NCI-H146 (cell line): ENCODE measurements around the gene ATP5F1A.
"Not testable (repeated sequence)": the region's sequence is repeated elsewhere in the genome, so short reads cannot be mapped to it uniquely, and the experiment has no call there.

Experiments
- DNase-seq: peaks from one replicate; lab custom pipeline; 2025; lab: John Stamatoyannopoulos, UW

The ATP5F1A gene

DNA sequence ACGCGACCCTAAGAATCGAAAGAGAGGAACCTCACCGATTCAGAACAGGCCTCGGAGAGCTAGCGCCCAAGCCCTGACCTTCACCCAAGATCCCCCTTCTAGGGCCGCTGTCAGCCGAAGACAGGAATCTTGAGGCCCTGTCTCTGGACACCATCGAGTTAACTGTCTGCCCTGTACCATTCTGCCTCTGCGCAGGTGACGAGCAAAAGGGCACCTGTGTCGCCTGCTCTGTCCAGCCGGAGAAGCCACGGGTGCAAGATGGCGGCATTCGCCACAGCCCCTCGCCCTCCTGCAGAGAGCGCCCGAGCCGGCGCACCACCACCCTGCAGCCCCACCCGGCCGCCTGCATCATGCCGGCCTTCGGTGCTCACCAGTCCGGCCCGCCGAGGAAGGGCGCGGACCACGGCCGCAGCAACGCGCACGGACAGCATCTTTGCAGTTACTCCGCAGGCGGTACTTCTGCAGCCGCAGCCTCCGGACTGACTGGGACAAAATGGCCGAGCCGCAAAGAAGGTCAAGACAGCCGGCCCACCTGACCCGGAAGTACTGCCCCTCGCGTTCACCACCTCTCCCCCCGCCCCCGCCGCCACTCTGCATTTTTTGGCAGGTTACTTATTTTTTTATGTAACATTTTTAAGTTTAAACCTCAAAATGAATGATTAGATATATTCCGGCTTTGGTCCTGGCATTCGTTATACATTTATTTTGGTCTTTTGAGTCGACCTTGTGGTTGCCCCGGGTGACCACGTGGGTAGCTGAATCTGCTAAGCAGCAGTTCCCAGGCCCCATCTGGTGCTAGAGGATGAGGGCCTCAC, at the start of gene ATP5F1A:
TSS of gene ATP5F1A (minus strand) at position 496 of the 815 bp plus-strand sequence. CDS start at position 431, 65 bp downstream.
- peak; percentile 95 for DNase-seq

DNA sequence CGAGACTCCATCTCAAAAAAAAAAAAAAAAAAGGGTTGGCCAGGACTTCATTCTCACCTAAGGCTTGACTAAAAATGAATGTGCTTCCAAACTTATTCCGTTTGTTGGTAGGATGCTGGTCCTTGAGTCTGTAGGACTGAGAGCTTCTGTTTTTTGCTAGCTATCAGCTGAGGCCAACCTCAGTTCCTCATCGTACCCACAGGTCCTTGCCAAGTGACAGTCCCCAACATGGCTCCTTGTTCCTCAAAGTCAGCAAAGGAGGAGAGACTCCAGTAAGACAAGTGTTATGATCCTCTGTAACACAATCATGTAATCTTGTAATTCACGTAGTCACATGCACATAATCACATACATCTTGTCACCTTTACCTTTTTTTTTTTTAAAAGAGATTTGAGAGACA, 43.1 kb upstream of the ATP5F1A start:
- DNase-seq = no peak

DNA sequence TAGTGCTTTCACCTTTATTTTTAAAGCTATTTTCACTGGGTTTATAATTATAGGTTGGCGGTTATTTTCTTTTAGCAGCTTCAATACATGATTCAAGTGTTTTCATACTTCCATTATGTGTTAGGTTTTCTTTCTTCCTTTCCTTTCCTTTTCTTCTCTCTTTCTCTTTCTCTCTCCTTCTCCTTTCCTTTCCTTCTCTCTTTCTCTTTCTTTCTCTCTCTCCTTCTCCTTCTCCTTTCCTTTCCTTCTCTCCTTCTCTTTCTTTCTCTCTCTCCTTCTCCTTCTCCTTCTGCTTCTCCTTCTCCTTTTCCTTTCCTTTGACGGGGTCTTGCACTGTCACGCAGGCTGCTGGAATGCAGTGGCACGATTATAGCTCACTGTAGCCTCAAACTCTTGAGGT, 42.1 kb upstream of the ATP5F1A start:
- no peak for DNase-seq

DNA sequence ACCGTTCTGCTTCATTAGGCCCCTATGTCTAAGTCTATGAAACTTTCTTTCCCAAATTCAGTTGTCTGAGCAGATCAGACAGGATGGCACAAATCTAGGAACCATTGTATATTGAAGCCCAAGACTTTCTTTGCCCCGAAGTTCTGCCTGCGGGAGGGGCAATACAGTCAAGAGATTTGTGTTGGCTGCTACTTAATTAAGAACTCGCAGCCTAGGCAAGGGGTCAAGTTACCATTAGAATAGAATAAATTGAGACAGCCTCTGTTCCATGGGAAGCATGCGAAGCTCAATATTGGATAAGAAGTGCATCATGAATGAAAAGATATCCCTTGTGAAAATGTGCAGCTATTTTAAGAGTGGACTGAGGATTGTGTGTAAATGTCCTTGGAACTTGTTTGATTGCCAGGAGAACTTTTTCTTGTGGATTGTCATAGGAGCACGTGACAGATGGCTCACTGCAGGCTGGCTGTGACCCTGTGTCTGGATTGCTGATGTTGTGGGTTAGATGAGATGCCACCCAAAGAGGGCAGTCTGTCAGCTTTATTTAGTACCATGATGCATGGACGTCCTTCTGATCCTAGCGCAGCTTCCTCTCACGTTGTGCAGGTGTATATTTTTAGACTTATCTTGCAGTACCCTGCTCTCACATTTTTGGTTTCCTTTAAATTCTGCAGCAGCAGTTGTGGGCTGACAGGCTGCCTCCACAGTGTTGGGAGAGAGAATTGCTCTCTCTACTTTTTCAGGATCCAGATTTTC, 37.0 kb upstream of the ATP5F1A start:
- DNase-seq = no peak

DNA sequence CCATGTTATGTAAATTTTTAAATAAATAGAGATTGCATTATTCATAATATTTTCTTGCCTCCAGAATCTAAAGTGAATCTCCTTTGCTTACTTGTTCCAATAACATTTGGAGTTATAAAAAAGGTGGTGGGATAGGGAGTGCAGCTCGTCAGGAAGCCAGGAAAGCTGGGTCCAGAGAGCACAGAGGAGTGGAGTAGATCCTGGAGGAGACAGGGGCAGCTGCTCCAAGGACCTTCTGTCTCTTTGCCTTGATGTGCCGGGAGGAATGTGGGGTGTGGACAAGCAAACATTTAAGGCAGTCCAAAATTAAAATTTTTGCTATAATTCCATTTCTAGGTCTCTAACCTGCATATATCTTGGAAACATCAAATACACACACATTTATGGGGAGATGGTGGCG, 35.4 kb upstream of the ATP5F1A start:
- no peak for DNase-seq

DNA sequence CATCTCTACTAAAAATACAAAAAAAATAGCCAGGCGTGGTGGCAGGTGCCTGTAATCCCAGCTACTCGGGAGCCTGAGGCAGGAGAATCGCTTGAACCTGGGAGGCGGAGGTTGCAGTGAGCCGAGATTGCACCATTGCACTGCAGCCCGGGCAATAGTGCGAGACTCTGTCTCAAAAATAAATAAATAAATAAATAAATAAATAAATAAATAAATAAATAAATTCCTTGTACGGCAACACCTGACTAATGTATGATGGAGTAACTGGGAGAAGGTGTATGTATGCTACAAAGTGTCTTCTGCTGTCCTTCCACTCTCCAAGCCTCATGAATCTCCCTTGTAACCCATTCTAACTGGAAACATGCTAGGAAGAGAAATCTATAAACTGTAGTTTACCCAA, 32.5 kb upstream of the ATP5F1A start:
- DNase-seq = not testable (repeated sequence)

DNA sequence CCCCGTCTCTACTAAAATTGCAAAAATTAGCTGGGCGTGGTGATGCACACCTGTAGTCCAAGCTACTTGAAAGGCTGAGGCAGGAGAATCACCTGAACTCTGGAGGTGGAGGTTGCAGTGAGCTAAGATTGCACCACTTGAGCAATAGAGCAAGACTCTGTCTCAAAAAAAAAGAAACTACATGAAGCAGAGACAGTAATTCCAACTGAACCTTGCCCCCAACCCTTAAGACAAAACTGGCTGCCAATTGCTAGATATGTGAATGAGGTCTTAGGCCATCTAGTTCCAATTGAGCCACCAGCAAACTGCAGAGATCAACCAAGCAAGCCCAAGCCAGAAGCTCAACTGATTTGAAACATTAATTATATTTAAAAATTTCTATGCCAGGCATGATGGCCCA, 32.0 kb upstream of the ATP5F1A start:
- no peak for DNase-seq

DNA sequence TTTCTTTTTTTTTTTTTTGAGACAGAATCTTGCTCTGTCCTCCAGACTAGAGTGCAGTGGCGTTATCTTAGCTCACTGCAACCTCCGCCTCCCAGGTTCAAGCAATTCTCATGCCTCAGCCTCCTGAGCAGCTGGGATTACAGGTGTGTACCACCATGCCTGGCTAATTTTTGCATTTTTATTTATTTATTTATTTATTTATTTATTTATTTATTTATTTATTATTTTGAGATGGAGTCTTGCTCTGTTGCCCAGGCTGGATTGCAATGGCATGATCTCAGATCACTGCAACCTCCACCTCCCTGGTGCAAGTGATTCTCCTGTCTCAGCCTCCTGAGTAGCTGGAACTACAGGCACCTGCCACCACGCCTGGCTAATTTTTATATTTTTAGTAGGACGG, 28.5 kb upstream of the ATP5F1A start:
- DNase-seq = not testable (repeated sequence)

DNA sequence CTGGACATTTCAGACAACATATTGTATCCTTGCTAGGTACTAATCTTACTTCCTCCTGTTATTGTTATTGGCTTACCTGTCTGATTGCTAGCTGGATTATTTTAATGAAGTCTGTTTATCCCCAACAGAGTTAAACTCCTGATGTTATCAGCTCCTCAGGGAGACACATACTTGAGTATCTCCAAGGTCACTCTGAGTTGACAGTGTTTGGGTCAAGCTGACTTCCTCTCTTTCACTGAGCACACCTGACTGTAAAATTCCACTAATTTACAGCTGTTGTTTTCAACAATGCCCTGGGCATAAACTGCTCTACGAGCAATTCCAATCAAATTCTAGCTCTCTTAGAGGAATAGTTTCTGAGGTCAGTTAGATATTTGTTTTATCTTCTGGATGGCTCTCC, 15.7 kb upstream of the ATP5F1A start:
- no peak for DNase-seq

DNA sequence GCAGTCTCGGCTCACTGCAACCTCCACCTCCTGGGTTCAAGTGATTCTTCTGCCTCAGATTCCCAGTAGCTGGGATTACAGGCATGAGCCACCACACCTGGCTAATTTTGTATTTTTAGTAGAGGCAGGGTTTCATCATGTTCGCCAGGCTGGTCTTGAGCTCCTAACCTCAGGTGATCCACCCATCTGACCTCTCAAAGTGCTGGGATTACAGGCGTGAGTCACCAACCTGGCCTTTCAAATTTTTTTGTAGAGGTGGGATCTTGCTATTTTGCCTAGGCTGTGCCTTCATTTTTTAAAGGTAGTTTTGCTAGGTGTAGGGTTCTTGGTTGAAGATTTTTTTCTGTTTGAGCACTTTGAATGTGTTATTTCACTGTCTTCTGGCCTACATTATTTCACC, 12.3 kb upstream of the ATP5F1A start:
- DNase-seq = no peak

DNA sequence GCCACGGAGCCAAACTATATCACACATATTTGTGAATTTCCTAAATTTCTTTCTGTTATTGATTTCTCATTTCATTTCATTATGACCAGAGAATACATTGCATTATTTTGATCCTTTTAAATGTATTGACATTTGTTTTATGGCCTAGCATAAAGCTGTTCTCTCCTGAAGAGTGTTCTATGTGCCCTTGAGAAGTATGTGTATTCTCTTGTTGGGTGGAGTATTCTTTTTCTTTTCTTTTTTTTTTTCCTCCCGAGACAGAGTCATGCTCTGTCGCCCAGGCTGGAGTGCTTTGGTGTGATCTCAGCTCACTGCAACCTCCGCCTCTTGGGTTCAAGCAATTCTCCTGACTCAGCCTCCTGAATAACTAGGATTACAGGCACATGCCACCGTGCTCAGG, 11.3 kb upstream of the ATP5F1A start:
- DNase-seq = no peak

DNA sequence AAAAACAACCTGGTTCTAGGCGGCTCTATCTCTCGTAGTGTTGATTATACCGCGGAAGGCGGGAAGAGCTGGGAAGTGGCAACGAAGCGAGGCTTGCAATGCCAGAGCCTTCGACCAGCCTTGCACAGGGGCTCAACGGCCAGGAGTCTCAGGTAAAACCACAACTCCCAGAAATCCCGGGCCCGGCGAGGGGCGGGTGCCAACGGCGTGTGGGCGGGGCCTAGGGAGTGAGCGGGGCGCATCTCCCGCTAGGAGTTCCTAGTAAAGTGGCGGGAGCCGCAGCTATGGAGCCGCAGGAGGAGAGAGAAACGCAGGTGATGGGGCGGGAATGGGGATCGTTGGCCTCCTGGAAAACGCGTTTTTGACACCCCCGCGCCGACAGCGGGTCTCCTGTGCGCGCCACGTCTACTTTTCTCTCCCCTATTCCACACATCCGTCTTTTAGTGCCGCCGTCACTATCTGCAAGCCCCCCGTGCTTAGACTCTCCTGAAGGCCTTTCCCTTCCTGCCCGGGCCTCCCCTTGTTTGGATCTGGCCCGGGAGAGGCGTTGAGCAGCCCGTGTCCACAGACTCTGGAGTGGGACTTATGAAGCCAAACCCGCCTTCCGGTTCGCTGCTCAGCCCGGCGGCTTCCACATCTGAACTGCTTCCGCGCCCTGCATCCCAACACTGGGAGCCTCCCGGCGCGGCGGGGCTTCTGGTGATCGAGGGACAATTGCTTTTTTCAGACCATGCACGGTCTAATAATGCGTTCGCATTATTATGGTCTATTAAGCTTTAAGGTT, 6.2 kb upstream of the ATP5F1A start, which contains the start of gene HAUS1:
TSS of gene HAUS1 (plus strand) at position 258 of the 784 bp plus-strand sequence. CDS start at position 285, 27 bp downstream.
- DNase-seq = peak; percentile 99

DNA sequence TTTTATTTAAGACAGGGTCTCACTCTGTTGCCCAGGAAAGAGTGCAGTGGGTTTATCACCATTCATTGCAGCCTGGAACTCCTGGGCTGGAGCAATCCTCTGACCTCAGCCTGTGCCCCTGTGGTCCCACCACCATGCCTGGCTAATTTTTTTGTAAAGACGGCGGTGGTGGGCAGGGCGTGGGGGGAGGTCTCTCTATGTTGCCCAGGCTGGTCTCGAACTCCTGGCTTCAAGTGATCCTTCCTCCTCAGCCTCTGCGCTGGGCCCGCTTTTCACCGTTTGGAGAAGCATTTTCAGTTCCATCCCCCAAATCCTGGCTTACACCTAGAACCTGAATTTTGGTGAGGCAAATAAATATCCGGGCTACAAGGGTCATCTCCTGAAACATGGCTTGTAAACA, 1.4 kb upstream of the ATP5F1A start:
- DNase-seq = no peak

DNA sequence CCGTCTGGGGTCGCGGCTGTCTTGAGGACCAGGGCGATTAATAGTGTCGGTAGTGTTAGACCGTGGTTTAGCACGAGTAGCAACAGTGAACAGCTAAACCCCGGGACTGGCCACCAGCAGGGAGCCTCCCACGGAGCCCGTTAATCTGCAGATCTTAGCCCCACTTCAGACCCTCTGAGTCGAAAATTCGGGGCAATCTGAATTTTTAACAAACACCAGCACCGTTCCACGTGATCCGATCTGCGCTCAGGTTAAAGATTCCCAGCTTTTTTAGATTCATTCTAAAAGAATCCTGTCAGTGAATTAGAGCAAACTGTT, 479 bp upstream of the ATP5F1A start:
- DNase-seq = no peak

DNA sequence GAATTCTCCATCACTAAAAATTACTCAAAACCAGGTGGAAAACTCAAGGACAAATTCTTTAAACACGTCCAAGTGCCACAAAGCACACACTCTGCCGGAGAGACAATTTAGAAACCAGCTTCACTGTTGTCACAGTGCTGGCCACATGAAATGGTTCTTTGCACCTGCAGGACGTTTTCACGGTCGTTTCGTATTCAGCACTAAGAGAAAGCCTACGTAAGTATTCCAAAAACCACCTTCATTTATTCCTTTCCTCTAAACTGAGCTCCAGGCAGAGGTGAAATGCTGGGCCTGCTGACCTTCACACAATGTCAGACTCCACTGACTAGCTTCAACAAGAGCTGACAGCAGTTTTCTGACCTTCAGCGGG, 680 bp downstream of the ATP5F1A start:
- no peak for DNase-seq

DNA sequence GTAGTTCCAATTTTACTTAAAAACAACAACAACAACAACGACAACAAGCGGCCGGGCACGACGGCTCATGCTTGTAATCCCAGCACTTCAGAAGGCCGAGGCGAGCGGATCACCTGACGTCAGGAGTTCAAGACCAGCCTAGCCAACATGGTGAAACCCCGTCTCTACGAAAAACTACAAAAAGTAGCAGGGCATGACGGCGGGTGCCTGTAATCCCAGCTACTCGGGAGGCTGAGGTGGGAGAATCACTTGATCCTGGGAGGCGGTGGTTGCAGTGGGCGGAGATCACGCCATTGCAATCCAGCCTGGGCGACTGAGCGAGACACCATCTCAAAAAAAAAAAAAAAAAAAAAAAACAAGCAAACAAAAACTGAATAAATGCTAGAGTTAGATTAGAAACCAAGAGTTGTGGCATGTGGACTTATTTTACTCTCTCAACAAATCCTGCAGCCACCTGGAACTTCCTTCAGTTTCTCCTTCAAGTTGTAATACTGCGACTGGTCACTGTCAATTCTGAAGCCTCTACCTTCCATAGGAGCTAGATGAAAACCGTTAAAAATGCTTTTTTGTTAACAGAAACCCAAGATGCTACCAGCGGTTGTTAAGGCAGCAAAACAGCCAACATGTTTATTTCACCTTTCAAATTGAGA, 1.3 kb downstream of the ATP5F1A start:
- DNase-seq = no peak

DNA sequence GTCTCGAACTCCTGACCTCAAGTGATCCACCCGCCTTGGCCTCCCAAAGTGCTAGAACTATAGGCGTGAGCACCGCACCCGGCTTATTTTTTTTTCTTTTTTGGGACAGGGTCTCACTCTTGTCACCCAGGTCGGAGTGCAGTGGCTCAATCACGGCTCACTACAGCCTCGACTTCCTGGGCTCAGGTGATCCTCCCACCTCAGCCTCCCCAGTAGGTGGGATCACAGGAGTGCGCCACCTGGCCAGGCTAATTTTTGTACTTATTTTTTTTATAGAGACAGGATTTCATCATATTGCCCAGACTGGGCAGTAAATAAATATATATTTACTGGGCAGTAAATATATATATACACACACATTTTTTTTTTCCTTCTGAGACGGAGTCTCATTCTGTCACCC, 2.6 kb downstream of the ATP5F1A start:
- DNase-seq = no peak

DNA sequence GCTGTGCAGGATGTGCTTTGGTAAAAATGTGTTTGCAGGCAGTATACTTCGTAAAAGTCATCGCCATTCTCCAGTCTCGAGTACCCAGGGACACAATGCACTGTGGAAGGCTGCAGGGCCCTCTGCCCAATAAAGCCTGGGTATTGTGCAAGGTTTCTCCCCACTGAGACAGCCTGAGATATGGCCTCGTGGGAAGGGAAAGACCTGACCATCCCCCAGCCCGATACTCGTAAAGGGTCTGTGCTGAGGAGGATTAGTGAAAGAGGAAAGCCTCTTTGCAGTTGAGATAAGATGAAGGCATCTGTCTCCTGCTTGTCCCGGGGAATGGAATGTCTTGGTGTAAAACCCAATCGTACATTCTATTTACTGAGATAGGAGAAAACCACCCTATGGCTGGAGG, 9.6 kb downstream of the ATP5F1A start:
- DNase-seq = not testable (repeated sequence)

DNA sequence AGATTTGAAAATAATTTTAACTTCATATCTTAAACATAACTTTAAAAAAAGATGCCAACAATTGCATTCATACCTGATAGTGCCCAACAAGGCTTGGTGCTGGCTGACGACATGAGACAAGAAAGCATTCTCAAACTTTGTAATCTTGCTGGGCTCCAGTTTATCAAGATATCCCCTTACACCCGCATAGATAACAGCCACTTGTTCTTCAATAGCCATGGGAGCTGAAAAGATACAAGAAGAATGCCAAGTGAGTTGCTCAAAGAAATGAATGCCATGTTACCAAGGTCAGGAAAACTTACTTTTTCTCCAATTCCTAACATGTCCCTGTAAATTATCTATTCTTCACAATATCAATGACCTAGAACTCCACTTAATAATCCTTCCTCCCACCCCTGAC, 13.7 kb downstream of the ATP5F1A start:
- DNase-seq = no peak

DNA sequence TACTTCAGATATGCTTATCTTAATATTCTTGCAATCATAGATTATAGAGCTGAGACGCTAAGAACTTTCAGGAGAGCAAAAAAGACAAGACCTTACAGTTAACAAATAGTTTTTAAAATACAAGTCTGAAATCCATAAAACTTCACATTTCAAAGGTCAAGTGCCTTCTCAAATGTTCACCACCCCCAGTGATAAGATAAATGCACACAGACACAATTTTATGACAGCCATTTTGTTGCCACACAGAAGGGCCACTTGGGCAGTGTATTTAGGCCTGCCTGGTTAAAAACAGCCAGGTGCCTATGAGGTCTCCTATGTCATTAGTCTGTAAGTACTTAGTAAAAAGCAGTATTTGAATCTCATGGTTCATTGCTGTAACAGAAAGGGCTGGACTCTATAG, 17.9 kb downstream of the ATP5F1A start:
- no peak for DNase-seq

DNA sequence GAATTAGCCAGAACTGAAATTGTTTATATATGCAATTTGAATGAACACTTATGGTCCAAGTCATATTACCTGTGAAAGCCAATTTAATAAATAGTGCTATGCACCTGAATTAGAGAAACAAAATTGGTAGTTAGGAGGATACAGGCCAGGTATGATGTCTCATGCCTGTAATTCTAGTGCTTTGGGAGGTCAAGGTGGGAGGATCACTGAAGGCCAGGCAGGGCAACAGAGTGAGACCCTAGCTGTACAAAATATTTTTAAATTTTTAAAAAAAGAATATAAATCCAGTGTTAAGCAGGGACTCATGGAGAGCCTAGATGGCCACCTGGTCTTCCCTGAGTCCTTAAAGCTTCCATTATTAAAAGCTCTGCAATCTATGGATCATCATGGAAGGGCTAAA, 18.8 kb downstream of the ATP5F1A start:
- no peak for DNase-seq
